HEK293 (cell line): Measurements from ENCODE around the gene SEC11A.
A peak's percentile ranks its signal among the peaks of the same experiment; 100 is the strongest.

Source experiments
- CTCF ChIA-PET: fragments of 350-600 bp; formaldehyde crosslinking; extraction: SDS; loops from one replicate; lab custom pipeline; 2021; ENCODE audit warnings: antibody characterized with exemption; lab: Yijun Ruan, JAX
- POLR2A ChIA-PET: fragments of 300-600 bp; formaldehyde crosslinking; extraction: SDS; loops from one replicate; lab custom pipeline; 2020; ENCODE audit warnings: antibody characterized with exemption, inconsistent platforms; lab: Yijun Ruan, JAX
- H3K27ac ChIP-seq: fragments of 200-500 bp; sonication (Bioruptor generic); 2 replicates; pipeline ENCODE4 v1.5.1; 2014; ENCODE audit warnings: low read depth, low read length, control low read depth, inconsistent platforms; ENCODE audit errors: extremely low read depth
- H3K36me3 ChIP-seq, 2 experiments: fragments of 200-500 bp in 1 of 2; sonication (Bioruptor generic) in 1 of 2; 1 replicate in 1 of 2; 2 replicates in 1 of 2; pipeline ENCODE4 v1.5.1; 2014 to 2017; ENCODE audit warnings: inconsistent platforms in 2 of 2, low read length in 2 of 2; ENCODE audit not compliant: control insufficient read depth in 2 of 2, insufficient read depth in 1 of 2
- H3K4me1 ChIP-seq: fragments of 200-500 bp; sonication (Bioruptor generic); 2 replicates; pipeline ENCODE4 v1.5.1; 2014; ENCODE audit warnings: mild to moderate bottlenecking, low read length, inconsistent platforms; ENCODE audit not compliant: control insufficient read depth, insufficient read depth
- H3K4me3 ChIP-seq: 2 replicates; pipeline ENCODE4 v1.5.1; 2011; ENCODE audit warnings: low read depth, mild to moderate bottlenecking, control low read depth, low read length, moderate library complexity
- H3K9me3 ChIP-seq: fragments of 200-500 bp; sonication (Bioruptor generic); 2 replicates; pipeline ENCODE4 v1.5.1; 2014; ENCODE audit warnings: low read depth, low read length, inconsistent platforms; ENCODE audit not compliant: control insufficient read depth, insufficient read depth
- HOXD13 ChIP-seq: sonication (generic); formaldehyde crosslinking; IDR thresholded peaks from 2 replicates; pipeline ENCODE4 v1.8.0; 2022; ENCODE audit warnings: missing genetic modification reagents, borderline replicate concordance
- IKZF3 ChIP-seq: fragments of 450-650 bp; IDR thresholded peaks from 2 replicates; pipeline ENCODE4 v1.5.0; 2018; ENCODE audit warnings: missing biosample characterization, mild to moderate bottlenecking, missing genetic modification characterization, moderate library complexity
- KLF1 ChIP-seq: fragments of 450-650 bp; formaldehyde crosslinking; IDR thresholded peaks from 2 replicates; pipeline ENCODE4 v1.5.1; 2016; ENCODE audit warnings: missing biosample characterization, missing genetic modification characterization
- KLF7 ChIP-seq: fragments of 450-650 bp; formaldehyde crosslinking; IDR thresholded peaks from 2 replicates; pipeline ENCODE4 v1.5.1; 2016; ENCODE audit warnings: missing biosample characterization, missing genetic modification characterization, borderline replicate concordance
- OSR2 ChIP-seq: fragments of 450-650 bp; formaldehyde crosslinking; IDR thresholded peaks from 2 replicates; pipeline ENCODE4 v1.5.1; 2016; ENCODE audit warnings: missing biosample characterization, missing genetic modification characterization
- TRIM28 ChIP-seq: IDR thresholded peaks from 2 replicates; pipeline ENCODE4 v1.6.1; 2011; ENCODE audit warnings: low read length, control low read depth, borderline replicate concordance
- YY2 ChIP-seq: fragments of 450-650 bp; formaldehyde crosslinking; IDR thresholded peaks from 2 replicates; pipeline ENCODE4 v1.5.1; 2016; ENCODE audit warnings: missing biosample characterization, missing genetic modification characterization
- ZBTB20 ChIP-seq: fragments of 450-650 bp; formaldehyde crosslinking; IDR thresholded peaks from 2 replicates; pipeline ENCODE4 v1.5.1; 2016; ENCODE audit warnings: missing biosample characterization, missing genetic modification characterization
- ZBTB44 ChIP-seq: fragments of 450-650 bp; IDR thresholded peaks from 2 replicates; pipeline ENCODE4 v1.5.1; 2018; ENCODE audit warnings: missing biosample characterization, mild to moderate bottlenecking, missing genetic modification characterization
- ZFP69B ChIP-seq: fragments of 450-650 bp; formaldehyde crosslinking; IDR thresholded peaks from 2 replicates; pipeline ENCODE4 v1.5.1; 2016; ENCODE audit warnings: missing biosample characterization, missing genetic modification characterization
- ZNF23 ChIP-seq: fragments of 450-650 bp; formaldehyde crosslinking; IDR thresholded peaks from 2 replicates; pipeline ENCODE4 v1.5.1; 2016; ENCODE audit warnings: missing biosample characterization, missing genetic modification characterization, borderline replicate concordance
- ZNF26 ChIP-seq: fragments of 450-650 bp; formaldehyde crosslinking; IDR thresholded peaks from 2 replicates; pipeline ENCODE4 v1.5.1; 2016; ENCODE audit warnings: missing biosample characterization, missing genetic modification characterization
- ZNF292 ChIP-seq: fragments of 450-650 bp; formaldehyde crosslinking; IDR thresholded peaks from 2 replicates; pipeline ENCODE4 v1.5.1; 2016; ENCODE audit warnings: low read depth, missing biosample characterization, missing genetic modification characterization, borderline replicate concordance
- ZNF324 ChIP-seq: fragments of 450-650 bp; formaldehyde crosslinking; IDR thresholded peaks from 2 replicates; pipeline ENCODE4 v1.5.1; 2016; ENCODE audit warnings: missing biosample characterization, missing genetic modification characterization
- ZNF335 ChIP-seq: fragments of 450-650 bp; formaldehyde crosslinking; conservative IDR thresholded peaks from 2 replicates; pipeline ENCODE4 v1.5.1; 2016; ENCODE audit warnings: missing biosample characterization, missing genetic modification characterization
- ZNF394 ChIP-seq: fragments of 450-650 bp; formaldehyde crosslinking; IDR thresholded peaks from 2 replicates; pipeline ENCODE4 v1.5.1; 2016; ENCODE audit warnings: missing biosample characterization, missing genetic modification characterization, mild to moderate bottlenecking, moderate library complexity, borderline replicate concordance
- ZNF473 ChIP-seq: fragments of 450-650 bp; formaldehyde crosslinking; IDR thresholded peaks from 2 replicates; pipeline ENCODE4 v1.5.1; 2017; ENCODE audit warnings: missing biosample characterization, missing genetic modification characterization
- ZNF501 ChIP-seq: fragments of 450-650 bp; formaldehyde crosslinking; IDR thresholded peaks from 2 replicates; pipeline ENCODE4 v1.5.1; 2016; ENCODE audit warnings: missing biosample characterization, missing genetic modification characterization
- ZNF518A ChIP-seq: fragments of 450-650 bp; formaldehyde crosslinking; conservative IDR thresholded peaks from 2 replicates; pipeline ENCODE4 v1.5.1; 2016; ENCODE audit warnings: low read depth, missing biosample characterization, missing genetic modification characterization
- ZNF571 ChIP-seq: fragments of 450-650 bp; formaldehyde crosslinking; IDR thresholded peaks from 2 replicates; pipeline ENCODE4 v1.5.0; 2017; ENCODE audit warnings: missing biosample characterization, missing genetic modification characterization
- ZNF692 ChIP-seq: fragments of 450-650 bp; formaldehyde crosslinking; IDR thresholded peaks from 2 replicates; pipeline ENCODE4 v1.5.1; 2016; ENCODE audit warnings: missing biosample characterization, missing genetic modification characterization
- ZNF830 ChIP-seq: fragments of 450-650 bp; IDR thresholded peaks from 2 replicates; pipeline ENCODE4 v1.5.0; 2018; ENCODE audit warnings: missing biosample characterization, missing genetic modification characterization, low read depth, mild to moderate bottlenecking, moderate library complexity
- ZSCAN18 ChIP-seq: fragments of 450-650 bp; formaldehyde crosslinking; IDR thresholded peaks from 2 replicates; pipeline ENCODE4 v1.5.1; 2016; ENCODE audit warnings: missing biosample characterization, missing genetic modification characterization
- ZSCAN5A ChIP-seq: fragments of 450-650 bp; formaldehyde crosslinking; IDR thresholded peaks from 2 replicates; pipeline ENCODE4 v1.5.1; 2016; ENCODE audit warnings: missing biosample characterization, missing genetic modification characterization

The SEC11A gene

GRCh38 chr15:84716036-84716732 lies at the start of gene SEC11A (continued):
- TF ChIP-seq ZSCAN5A (tag by site-specific recombination), result peak; percentile 78; the same call in 1 of the 2 replicates
- peak; percentile 68; the same call in 1 of the 2 replicates for TF ChIP-seq TRIM28
- TF ChIP-seq ZNF26 (tag by site-specific recombination), result no peak
- no peak for TF ChIP-seq ZNF830 (tag by site-specific recombination)
- TF ChIP-seq ZNF292 (tag by site-specific recombination), result no peak
- no peak for TF ChIP-seq OSR2 (tag by site-specific recombination)
- TF ChIP-seq ZNF692, result peak; percentile 55
- TF ChIP-seq ZBTB20, result peak; percentile 72; the same call in 1 of the 2 replicates
- TF ChIP-seq ZSCAN18 (tag by site-specific recombination), result no peak
- TF ChIP-seq YY2 (tag by site-specific recombination), result peak; percentile 71
- peak; percentile 88 for TF ChIP-seq ZNF501 (tag by site-specific recombination)
- TF ChIP-seq KLF1 (tag by site-specific recombination), result peak; percentile 66; the same call in 1 of the 2 replicates
- TF ChIP-seq KLF7 (tag by site-specific recombination), result peak; percentile 87; the same call in 1 of the 2 replicates
- peak; percentile 66; the same call in 1 of the 2 replicates for TF ChIP-seq ZBTB44 (tag by site-specific recombination)
- TF ChIP-seq ZFP69B (tag by site-specific recombination), result peak; percentile 64
- TF ChIP-seq ZNF335 (tag by site-specific recombination), result peak; percentile 97

- Histone ChIP-seq H3K27ac (no peak overlapping the region), H3K4me3 (no peak overlapping the region), H3K9me3 (no peaks in the 10 kb centered on the region), H3K36me3 (peaks cover 36 to 52% of the 10 kb centered on the region in 2 experiments; a peak in 2 of 3 replicates), H3K4me1 (peaks cover 11% of the 10 kb centered on the region)
- ChIA-PET CTCF (no interaction called here), POLR2A (interaction anchor here (0.9 kb wide), 1 partner anchor 116 kb away, joined by 4 read pairs; no protein-coding TSS in a partner anchor)
- TF ChIP-seq ZNF518A (tag by site-specific recombination) (no peak), ZNF571 (tag by site-specific recombination) (no peak), ZNF501 (tag by site-specific recombination) (no peak), ZNF394 (tag by site-specific recombination) (no peak), ZNF324 (tag by site-specific recombination) (no peak), ZNF473 (tag by site-specific recombination) (no peak), IKZF3 (no peak), ZNF23 (tag by site-specific recombination) (no peak), HOXD13 (CRISPR knock-in tag) (no peak)
These were observed 49.7 kb upstream of the SEC11A start for GRCh38 chr15:84765675-84766074.
